Measurements from ENCODE around the gene GNAZ. TPM values are rescaled to one million over a fixed set of nuclear protein-coding genes. Genes with fewer than 3 reads are reported as not detected.

Gene GNAZ
- total RNA-seq, 4 donors from 2014 or later, result 0.64 to 9.9 (median 2.6) TPM

- Histone ChIP-seq H3K27me3 (no peaks in the 10 kb centered on the region), H3K36me3 (no peaks in the 10 kb centered on the region), H3K27ac (no peak overlapping the region), H3K4me3 (no peak overlapping the region), H3K9me3 (no peaks in the 10 kb centered on the region), H3K4me1 (peaks cover 0 to 13% (median 3%) of the 10 kb centered on the region in 3 donors)
- intact Hi-C loops (cut with DNase I), result no loop called here
- DNase-seq, result no peak
- 65 to 68% methylated on average over 8 to 9 of the region's 9 CpGs for WGBS, 2 donors
- no peak for TF ChIP-seq POLR2A (IDR thresholded peaks at IDR 0.05)
- TF ChIP-seq CTCF (IDR thresholded peaks at IDR 0.05), result no peak
Measured at GRCh38 chr22:23085785-23086184, 15.5 kb downstream of the GNAZ start.

GRCh38 chr22:23086263-23086662 is 15.9 kb downstream of the GNAZ start:
- H3K4me3 ChIP-seq, result no peak overlapping the region
- TF ChIP-seq CTCF (IDR thresholded peaks at IDR 0.05), result no peak
- TF ChIP-seq POLR2A (IDR thresholded peaks at IDR 0.05), result no peak
- H3K36me3 ChIP-seq, result no peaks in the 10 kb centered on the region
- no peak for DNase-seq
- H3K9me3 ChIP-seq, result no peaks in the 10 kb centered on the region
- WGBS, 2 donors, result 75 to 78% methylated on average over 4 to 6 of the region's 12 CpGs
- H3K27ac ChIP-seq, result no peak overlapping the region
- no peaks in the 10 kb centered on the region for H3K27me3 ChIP-seq
- intact Hi-C loops (cut with DNase I), result no loop called here
- H3K4me1 ChIP-seq, result peaks cover 0 to 13% (median 3%) of the 10 kb centered on the region in 3 donors

- H3K27me3 ChIP-seq, result no peaks in the 10 kb centered on the region
- intact Hi-C loops (cut with DNase I), result no loop called here
- 74 to 86% methylated on average over 9 to 10 of the region's 10 CpGs for WGBS, 2 donors
Measured at GRCh38 chr22:23086787-23087186, 16.5 kb downstream of the GNAZ start.

GRCh38 chr22:23088199-23088604 is 17.9 kb downstream of the GNAZ start:
- no peak overlapping the region for H3K27ac ChIP-seq
- no peak overlapping the region for H3K4me3 ChIP-seq
- intact Hi-C loops (cut with DNase I), result no loop called here
- DNase-seq, result no peak
- H3K27me3 ChIP-seq, result no peaks in the 10 kb centered on the region
- H3K9me3 ChIP-seq, result no peaks in the 10 kb centered on the region
- TF ChIP-seq CTCF (IDR thresholded peaks at IDR 0.05) (no peak), POLR2A (IDR thresholded peaks at IDR 0.05) (no peak)
- WGBS, 2 donors, result 80% methylated on average over 1 of the region's 8 CpGs; no CpG with 5 or more reads in 1 of the 2 donors
- peaks cover 0 to 13% (median 3%) of the 10 kb centered on the region in 3 donors for H3K4me1 ChIP-seq
- no peaks in the 10 kb centered on the region for H3K36me3 ChIP-seq

More at GRCh38 chr22:23086787-23087186, 16.5 kb downstream of the GNAZ start:
- no peak overlapping the region for H3K27ac ChIP-seq
- TF ChIP-seq POLR2A (IDR thresholded peaks at IDR 0.05) (no peak), CTCF (IDR thresholded peaks at IDR 0.05) (no peak)
- no peak for DNase-seq
- peaks cover 0 to 13% (median 3%) of the 10 kb centered on the region in 3 donors for H3K4me1 ChIP-seq
- H3K36me3 ChIP-seq, result no peaks in the 10 kb centered on the region
- no peaks in the 10 kb centered on the region for H3K9me3 ChIP-seq
- H3K4me3 ChIP-seq, result no peak overlapping the region

- peaks cover 0 to 13% (median 3%) of the 10 kb centered on the region in 3 donors for H3K4me1 ChIP-seq
- 92 to 93% methylated on average over 2 to 3 of the region's 10 CpGs for WGBS, 2 donors
- H3K36me3 ChIP-seq, result no peaks in the 10 kb centered on the region
- no peak for DNase-seq
- H3K27me3 ChIP-seq, result no peaks in the 10 kb centered on the region
- H3K4me3 ChIP-seq, result no peak overlapping the region
- intact Hi-C loops (cut with DNase I), result no loop called here
- TF ChIP-seq CTCF (IDR thresholded peaks at IDR 0.05), result no peak
- TF ChIP-seq POLR2A (IDR thresholded peaks at IDR 0.05), result no peak
- H3K9me3 ChIP-seq, result no peaks in the 10 kb centered on the region
- H3K27ac ChIP-seq, result no peak overlapping the region
Measured at GRCh38 chr22:23089010-23089409, 18.7 kb downstream of the GNAZ start.

Data from esophagus squamous epithelium (tissue), 5 donors.